HepG2 (cell line): ENCODE data around the gene KAT6B. TPM values are rescaled to one million over a fixed set of nuclear protein-coding genes. Genes with fewer than 3 reads are reported as not detected.

Source experiments
- ATAC-seq: fragments of 200-7000 bp; cut with Tn5 transposase; 3 replicates; pipeline ENCODE4 v1.9.1; 2020; ENCODE audit warnings: mild to moderate bottlenecking, moderate library complexity
- BruUV-seq: library from RNA; stranded (reverse); fragments of 400-500 nt; replicated peaks from 2 replicates; lab custom pipeline; 2021; lab: Mats Ljungman, UMichigan
- CTCF ChIA-PET: fragments of 300-600 bp; formaldehyde crosslinking; extraction: SDS; loops from one replicate; lab custom pipeline; 2021; ENCODE audit warnings: low total read pairs, inconsistent platforms, low intra/inter-chr PET ratio; lab: Yijun Ruan, JAX
- POLR2A ChIA-PET: fragments of 350-600 bp; sonication (Branson Sonifier 250); formaldehyde crosslinking; loops from one replicate; lab custom pipeline; 2020; ENCODE audit warnings: antibody characterized with exemption, inconsistent platforms; lab: Yijun Ruan, JAX
- DNase-seq: peaks from one replicate; pipeline ENCODE4 v3.0.0-alpha.2; 2015; ENCODE audit warnings: low spot score
- FAIRE-seq: peaks from 3 replicates; lab custom pipeline; 2011; peaks lifted over from hg19 to GRCh38; lab: Jason Lieb, UNC
- H2AFZ ChIP-seq: one replicate; pipeline ENCODE4 v1.6.1; 2011; ENCODE audit warnings: low read length, inconsistent platforms
- H3K27ac ChIP-seq: fragments of 300-600 bp; 3 replicates; pipeline ENCODE4 v1.8.0; 2011; ENCODE audit warnings: mixed run types, mild to moderate bottlenecking, mixed read lengths, low read length, inconsistent platforms; ENCODE audit not compliant: insufficient read depth; ENCODE audit errors: extremely low read length
- H3K27me3 ChIP-seq, 2 experiments: fragments of 200-600 bp in 1 of 2; 2 replicates in 1 of 2; 3 replicates in 1 of 2; pipeline versions ENCODE4 v1.6.0 to v1.8.0; 2011; ENCODE audit warnings: low read length in 2 of 2, mild to moderate bottlenecking in 2 of 2, moderate library complexity in 2 of 2, inconsistent platforms in 1 of 2; ENCODE audit not compliant: insufficient read depth in 2 of 2, control insufficient read depth in 1 of 2
- H3K36me3 ChIP-seq, 2 experiments: fragments of 200-600 bp in 1 of 2; replicated peaks in 1 of 2; 2 replicates in 1 of 2; 3 replicates in 1 of 2; pipeline versions ENCODE4 v1.5.1 to v1.8.0; 2011; ENCODE audit warnings: low read length in 2 of 2, inconsistent platforms in 1 of 2; ENCODE audit not compliant: insufficient read depth in 2 of 2, control insufficient read depth in 1 of 2
- H3K4me1 ChIP-seq: 2 replicates; pipeline ENCODE4 v1.5.1; 2012; ENCODE audit warnings: low read length, inconsistent platforms; ENCODE audit not compliant: insufficient read depth
- H3K4me2 ChIP-seq: 2 replicates; pipeline ENCODE4 v1.6.0; 2011; ENCODE audit warnings: low read depth, low read length, inconsistent platforms
- H3K4me3 ChIP-seq, 3 experiments: fragments of 200-600 bp in 1 of 3; sonication (generic), shearing (Covaris generic) in 1 of 3; replicated peaks in 1 of 3; 2 replicates each; pipeline ENCODE4 v1.5.1; 2011 to 2016; ENCODE audit warnings: low read length in 3 of 3, inconsistent platforms in 2 of 3, low read depth in 2 of 3, mild to moderate bottlenecking in 2 of 3, control low read depth in 1 of 3, mixed read lengths in 1 of 3; ENCODE audit not compliant: insufficient read depth in 1 of 3
- H3K79me2 ChIP-seq: one replicate; pipeline ENCODE4 v1.6.1; 2011; ENCODE audit warnings: low read length, inconsistent platforms; ENCODE audit not compliant: insufficient read depth
- H3K9ac ChIP-seq: 2 replicates; pipeline ENCODE4 v1.6.0; 2011; ENCODE audit warnings: mild to moderate bottlenecking, low read depth, low read length, inconsistent platforms; ENCODE audit not compliant: insufficient read depth
- H3K9me3 ChIP-seq: 2 replicates; pipeline ENCODE4 v1.5.1; 2012; ENCODE audit warnings: mild to moderate bottlenecking, low read length
- H4K20me1 ChIP-seq: 2 replicates; pipeline ENCODE4 v1.6.0; 2011; ENCODE audit warnings: inconsistent platforms, mild to moderate bottlenecking, low read length, moderate library complexity; ENCODE audit not compliant: insufficient read depth
- CAMTA2 ChIP-seq: sonication (generic); formaldehyde crosslinking; IDR thresholded peaks from 2 replicates; pipeline ENCODE4 v1.4.0; 2020; ENCODE audit warnings: mild to moderate bottlenecking, missing genetic modification reagents, borderline replicate concordance
- FOXJ3 ChIP-seq: sonication (generic); formaldehyde crosslinking; IDR thresholded peaks from 2 replicates; pipeline ENCODE4 v1.4.0; 2020; ENCODE audit warnings: missing genetic modification reagents, mild to moderate bottlenecking, borderline replicate concordance
- KDM6A ChIP-seq: IDR thresholded peaks from 2 replicates; pipeline ENCODE4 v1.6.1; 2016; ENCODE audit warnings: low read depth
- MTF2 ChIP-seq: sonication (generic); formaldehyde crosslinking; IDR thresholded peaks from 2 replicates; pipeline ENCODE4 v1.5.0; 2020; ENCODE audit warnings: missing genetic modification reagents, borderline replicate concordance
- SALL1 ChIP-seq: sonication (generic); formaldehyde crosslinking; IDR thresholded peaks from 2 replicates; pipeline ENCODE4 v1.8.0; 2022; ENCODE audit warnings: mild to moderate bottlenecking, missing genetic modification reagents
- TRIM24 ChIP-seq: sonication (generic); formaldehyde crosslinking; IDR thresholded peaks from 2 replicates; pipeline ENCODE4 v1.8.0; 2022; ENCODE audit warnings: mild to moderate bottlenecking, missing genetic modification reagents
- ZNF17 ChIP-seq: sonication (generic); formaldehyde crosslinking; IDR thresholded peaks from 2 replicates; pipeline ENCODE4 v1.5.0; 2020; ENCODE audit warnings: mild to moderate bottlenecking, missing genetic modification reagents
- ZNF383 ChIP-seq: sonication (generic); formaldehyde crosslinking; IDR thresholded peaks from 2 replicates; pipeline ENCODE4 v1.4.0; 2020; ENCODE audit warnings: missing genetic modification reagents, mild to moderate bottlenecking, borderline replicate concordance
- ZNF619 ChIP-seq: sonication (generic); formaldehyde crosslinking; IDR thresholded peaks from 2 replicates; pipeline ENCODE4 v1.4.0; 2020; ENCODE audit warnings: mild to moderate bottlenecking, missing genetic modification reagents
- WGBS: methylation state at CpG from one replicate; pipeline ENCODE4 v1.1.6; 2017; ENCODE audit warnings: low lambda C conversion rate; 5-methylcytosine and 5-hydroxymethylcytosine counted together
- in situ Hi-C: cut with HindIII; loops from 2 replicates; pipeline ENCODE4 v1.10.0; 2017; ENCODE audit warnings: low pct_unique_long_range_greater_than_20kb; ENCODE audit not compliant: extremely low pct_ligation_motif_present
- intact Hi-C: fragments of 100-400 bp; cut with micrococcal nuclease; formaldehyde crosslinking; loops from one replicate; pipeline ENCODE4 v1.10.0; 2022; ENCODE audit not compliant: unreplicated experiment
- polyA plus RNA-seq, 8 experiments: library from polyadenylated mRNA; depleted of rRNA in 3 of 8; stranded (reverse) in 7 of 8; unstranded in 1 of 8; fragments of >200 nt; fragmentation: Illumina TruSeq in 4 of 8; extraction: Trizol in 4 of 8; gene quantifications; 2 replicates each; pipeline versions ENCODE4 v1.2.1 to v1.2.3, GENCODE V29; 2011 to 2016; ENCODE audit warnings: low read depth in 4 of 8, missing spikeins in 1 of 8, mixed read lengths in 1 of 8; ENCODE audit not compliant: insufficient read depth in 1 of 8
- total RNA-seq, 5 experiments: library from RNA; depleted of rRNA; stranded (reverse); fragments of >200 nt; fragmentation: Illumina TruSeq; extraction: Trizol; gene quantifications; 2 replicates each; pipeline ENCODE4 v1.2.3, GENCODE V29; 2016; ENCODE audit warnings: low read depth in 1 of 5
- TF ChIP-seq, protein P1 (sequence below), 2 experiments: fragments of 450-650 bp in 1 of 2; sonication (generic) in 1 of 2; formaldehyde crosslinking in 1 of 2; IDR thresholded peaks; 2 replicates each; pipeline versions ENCODE4 v1.6.1 to v1.8.0; 2016 to 2022; ENCODE audit warnings: antibody characterized with exemption in 1 of 2, mild to moderate bottlenecking in 1 of 2, missing genetic modification reagents in 1 of 2
- TF ChIP-seq, protein P2 (sequence below): sonication (generic); formaldehyde crosslinking; IDR thresholded peaks from 2 replicates; pipeline ENCODE4 v1.4.0; 2020; ENCODE audit warnings: mild to moderate bottlenecking, missing genetic modification reagents

KAT6B gene
- total and polyA plus RNA-seq, 2 of the 13 experiments (the other 11 are each of a cell fraction or from before 2014, with no cell fraction given): 3.0 to 9.5 TPM

DNA sequence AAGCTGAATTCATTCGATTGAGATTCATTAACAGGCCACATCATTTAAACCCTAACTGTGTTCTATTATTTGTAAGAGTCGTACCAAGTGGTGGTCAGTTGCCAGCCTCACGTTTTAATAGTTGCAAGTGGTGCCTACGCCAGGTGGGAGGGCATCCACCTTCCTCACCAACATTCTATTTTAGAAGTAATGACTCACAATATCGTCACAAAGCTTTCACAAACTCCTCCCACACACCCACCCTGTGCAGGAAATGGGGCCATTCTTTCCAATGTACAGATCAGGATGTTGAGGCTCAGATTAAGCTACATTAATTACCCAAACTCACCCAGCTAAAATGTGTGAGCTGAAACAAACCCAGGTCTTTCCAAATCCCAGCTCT is 207.7 kb downstream of the KAT6B start:
- H3K4me3 ChIP-seq: no peak overlapping the region
- DNase-seq (no peak), ATAC-seq (no peak), FAIRE-seq (no peak)
- H3K4me1 ChIP-seq: peaks cover 7% of the 10 kb centered on the region; the same call in 1 of the 2 replicates
- H3K9ac ChIP-seq: no peak overlapping the region
- in situ Hi-C loops: no loop called here
- BruUV-seq: no TSS peak
- CTCF ChIA-PET: no interaction called here
- POLR2A ChIA-PET: no interaction called here
- 85% methylated on average over 5 of the region's 5 CpGs for WGBS
- no peak overlapping the region for H3K27ac ChIP-seq
- H3K79me2 ChIP-seq: no peaks in the 10 kb centered on the region
- H4K20me1 ChIP-seq: no peaks in the 10 kb centered on the region
- H3K4me2 ChIP-seq: no peak overlapping the region
- no peaks in the 10 kb centered on the region for H3K27me3 ChIP-seq
- H3K9me3 ChIP-seq: no peaks in the 10 kb centered on the region
- no peak overlapping the region for H2AFZ ChIP-seq
- peaks cover 9 to 18% of the 10 kb centered on the region in 2 experiments; a peak in 4 of 5 replicates for H3K36me3 ChIP-seq
- intact Hi-C loops: no loop called here
- TF ChIP-seq, protein P1, sequence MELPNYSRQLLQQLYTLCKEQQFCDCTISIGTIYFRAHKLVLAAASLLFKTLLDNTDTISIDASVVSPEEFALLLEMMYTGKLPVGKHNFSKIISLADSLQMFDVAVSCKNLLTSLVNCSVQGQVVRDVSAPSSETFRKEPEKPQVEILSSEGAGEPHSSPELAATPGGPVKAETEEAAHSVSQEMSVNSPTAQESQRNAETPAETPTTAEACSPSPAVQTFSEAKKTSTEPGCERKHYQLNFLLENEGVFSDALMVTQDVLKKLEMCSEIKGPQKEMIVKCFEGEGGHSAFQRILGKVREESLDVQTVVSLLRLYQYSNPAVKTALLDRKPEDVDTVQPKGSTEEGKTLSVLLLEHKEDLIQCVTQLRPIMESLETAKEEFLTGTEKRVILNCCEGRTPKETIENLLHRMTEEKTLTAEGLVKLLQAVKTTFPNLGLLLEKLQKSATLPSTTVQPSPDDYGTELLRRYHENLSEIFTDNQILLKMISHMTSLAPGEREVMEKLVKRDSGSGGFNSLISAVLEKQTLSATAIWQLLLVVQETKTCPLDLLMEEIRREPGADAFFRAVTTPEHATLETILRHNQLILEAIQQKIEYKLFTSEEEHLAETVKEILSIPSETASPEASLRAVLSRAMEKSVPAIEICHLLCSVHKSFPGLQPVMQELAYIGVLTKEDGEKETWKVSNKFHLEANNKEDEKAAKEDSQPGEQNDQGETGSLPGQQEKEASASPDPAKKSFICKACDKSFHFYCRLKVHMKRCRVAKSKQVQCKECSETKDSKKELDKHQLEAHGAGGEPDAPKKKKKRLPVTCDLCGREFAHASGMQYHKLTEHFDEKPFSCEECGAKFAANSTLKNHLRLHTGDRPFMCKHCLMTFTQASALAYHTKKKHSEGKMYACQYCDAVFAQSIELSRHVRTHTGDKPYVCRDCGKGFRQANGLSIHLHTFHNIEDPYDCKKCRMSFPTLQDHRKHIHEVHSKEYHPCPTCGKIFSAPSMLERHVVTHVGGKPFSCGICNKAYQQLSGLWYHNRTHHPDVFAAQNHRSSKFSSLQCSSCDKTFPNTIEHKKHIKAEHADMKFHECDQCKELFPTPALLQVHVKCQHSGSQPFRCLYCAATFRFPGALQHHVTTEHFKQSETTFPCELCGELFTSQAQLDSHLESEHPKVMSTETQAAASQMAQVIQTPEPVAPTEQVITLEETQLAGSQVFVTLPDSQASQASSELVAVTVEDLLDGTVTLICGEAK (IDR thresholded peaks at IDR 0.05): no peak
- TF ChIP-seq, protein P1 (CRISPR knock-in tag; IDR thresholded peaks at IDR 0.05): no peak
- TF ChIP-seq SALL1 (CRISPR knock-in tag) (no peak), ZNF383 (no peak), TRIM24 (CRISPR knock-in tag) (no peak), MTF2 (CRISPR knock-in tag) (no peak), KDM6A (no peak), FOXJ3 (no peak), ZNF17 (CRISPR knock-in tag) (no peak), ZNF619 (no peak), CAMTA2 (CRISPR knock-in tag) (no peak)
- TF ChIP-seq, protein P2, sequence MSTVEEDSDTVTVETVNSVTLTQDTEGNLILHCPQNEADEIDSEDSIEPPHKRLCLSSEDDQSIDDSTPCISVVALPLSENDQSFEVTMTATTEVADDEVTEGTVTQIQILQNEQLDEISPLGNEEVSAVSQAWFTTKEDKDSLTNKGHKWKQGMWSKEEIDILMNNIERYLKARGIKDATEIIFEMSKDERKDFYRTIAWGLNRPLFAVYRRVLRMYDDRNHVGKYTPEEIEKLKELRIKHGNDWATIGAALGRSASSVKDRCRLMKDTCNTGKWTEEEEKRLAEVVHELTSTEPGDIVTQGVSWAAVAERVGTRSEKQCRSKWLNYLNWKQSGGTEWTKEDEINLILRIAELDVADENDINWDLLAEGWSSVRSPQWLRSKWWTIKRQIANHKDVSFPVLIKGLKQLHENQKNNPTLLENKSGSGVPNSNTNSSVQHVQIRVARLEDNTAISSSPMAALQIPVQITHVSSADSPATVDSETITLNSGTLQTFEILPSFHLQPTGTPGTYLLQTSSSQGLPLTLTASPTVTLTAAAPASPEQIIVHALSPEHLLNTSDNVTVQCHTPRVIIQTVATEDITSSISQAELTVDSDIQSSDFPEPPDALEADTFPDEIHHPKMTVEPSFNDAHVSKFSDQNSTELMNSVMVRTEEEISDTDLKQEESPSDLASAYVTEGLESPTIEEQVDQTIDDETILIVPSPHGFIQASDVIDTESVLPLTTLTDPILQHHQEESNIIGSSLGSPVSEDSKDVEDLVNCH (CRISPR knock-in tag): no peak
